HCT116 (cell line): ENCODE results near the gene ADCY2. TPM values are rescaled to one million over a fixed set of nuclear protein-coding genes. Genes with fewer than 3 reads are reported as not detected.

Source experiments
- ATAC-seq: fragments of 200-7000 bp; cut with Tn5 transposase; 2 replicates; pipeline ENCODE4 v1.9.1; 2020; ENCODE audit warnings: mild to moderate bottlenecking, moderate library complexity
- BruUV-seq: library from RNA; stranded (reverse); fragments of 400-500 nt; replicated peaks from 2 replicates; lab custom pipeline; 2021; lab: Mats Ljungman, UMichigan
- CTCF ChIA-PET: fragments of 300-600 bp; sonication (Branson Sonifier 250); formaldehyde crosslinking; loops from one replicate; lab custom pipeline; 2021; ENCODE audit warnings: antibody characterized with exemption; lab: Charles Lee
- POLR2A ChIA-PET: fragments of 300-600, 350-600 bp; sonication (Branson Sonifier 250); formaldehyde crosslinking; loops from one replicate; lab custom pipeline; 2021; ENCODE audit warnings: antibody characterized with exemption; lab: Charles Lee
- RAD21 ChIA-PET, 2 experiments: fragments of 300-600 bp; sonication (Branson Sonifier 250); formaldehyde crosslinking; loops; one replicate each; lab custom pipeline; 2023; ENCODE audit warnings: low total read pairs in 2 of 2; ENCODE audit not compliant: uncharacterized antibody in 2 of 2, unreplicated experiment in 2 of 2, low non-redundant PET in 1 of 2; lab: Charles Lee
- DNase-seq: peaks from one replicate; pipeline ENCODE4 v3.0.0-alpha.2; 2010; ENCODE audit warnings: low read depth, low spot score
- H2AFZ ChIP-seq: fragments of 200-600 bp; shearing (Covaris generic), sonication (generic); 2 replicates; pipeline ENCODE4 v1.6.1; 2017; ENCODE audit warnings: low read depth, mixed run types, mixed read lengths, antibody characterized with exemption, low read length; ENCODE audit not compliant: poor library complexity, severe bottlenecking
- H3K27ac ChIP-seq: 2 replicates; pipeline ENCODE4 v1.5.1; 2012; ENCODE audit warnings: low read depth, low read length
- H3K27me3 ChIP-seq: fragments of 200-600 bp; sonication (generic); 2 replicates; pipeline ENCODE4 v1.6.1; 2016; ENCODE audit warnings: mixed run types, low read length, mixed read lengths; ENCODE audit not compliant: insufficient read depth
- H3K36me3 ChIP-seq, 2 experiments: fragments of 200-500 bp in 1 of 2; fragments of 200-600 bp in 1 of 2; sonication (Bioruptor generic) in 1 of 2; sonication (generic) in 1 of 2; 2 replicates each; pipeline versions ENCODE4 v1.5.1 to v1.6.1; 2014 to 2016; ENCODE audit warnings: low read length in 2 of 2, inconsistent platforms in 1 of 2, mixed read lengths in 1 of 2, mixed run types in 1 of 2; ENCODE audit not compliant: insufficient read depth in 2 of 2, control insufficient read depth in 1 of 2
- H3K4me1 ChIP-seq, 2 experiments: fragments of 200-600 bp in 1 of 2; sonication (generic) in 1 of 2; 2 replicates each; pipeline versions ENCODE4 v1.5.1 to v1.6.1; 2012 to 2017; ENCODE audit warnings: low read length in 2 of 2, inconsistent platforms in 1 of 2, mild to moderate bottlenecking in 1 of 2, mixed read lengths in 1 of 2, mixed run types in 1 of 2, moderate library complexity in 1 of 2; ENCODE audit not compliant: insufficient read depth in 2 of 2, control insufficient read depth in 1 of 2
- H3K4me2 ChIP-seq: fragments of 200-600 bp; sonication (generic); 2 replicates; pipeline ENCODE4 v1.6.1; 2017; ENCODE audit warnings: mixed run types, low read length, mixed read lengths
- H3K4me3 ChIP-seq, 2 experiments: fragments of 200-600 bp in 1 of 2; sonication (generic) in 1 of 2; replicated peaks in 1 of 2; 2 replicates each; pipeline ENCODE4 v1.5.1; 2011 to 2016; ENCODE audit warnings: low read length in 2 of 2, control low read depth in 1 of 2, low read depth in 1 of 2, mild to moderate bottlenecking in 1 of 2, mixed read lengths in 1 of 2, mixed run types in 1 of 2
- H3K79me2 ChIP-seq: fragments of 200-600 bp; sonication (generic); 2 replicates; pipeline ENCODE4 v1.6.1; 2017; ENCODE audit warnings: mild to moderate bottlenecking, mixed run types, low read length, moderate library complexity, mixed read lengths; ENCODE audit not compliant: insufficient read depth
- H3K9ac ChIP-seq: fragments of 200-600 bp; sonication (generic); 2 replicates; pipeline ENCODE4 v1.6.1; 2016; ENCODE audit warnings: low read length, mixed read lengths
- H3K9me2 ChIP-seq: fragments of 200-600 bp; sonication (generic), shearing (Covaris generic); 2 replicates; pipeline ENCODE4 v1.6.1; 2017; ENCODE audit warnings: mixed run types, mild to moderate bottlenecking, moderate library complexity; ENCODE audit not compliant: insufficient read depth
- H3K9me3 ChIP-seq, 2 experiments: fragments of 200-500 bp in 1 of 2; fragments of 200-600 bp in 1 of 2; sonication (Bioruptor generic) in 1 of 2; sonication (generic) in 1 of 2; 2 replicates each; pipeline ENCODE4 v1.6.1; 2014 to 2017; ENCODE audit warnings: low read length in 2 of 2, mixed read lengths in 2 of 2, inconsistent platforms in 1 of 2, low read depth in 1 of 2, mild to moderate bottlenecking in 1 of 2, mixed run types in 1 of 2, moderate library complexity in 1 of 2; ENCODE audit not compliant: control insufficient read depth in 1 of 2, insufficient read depth in 1 of 2
- H4K20me1 ChIP-seq: fragments of 200-600 bp; sonication (generic), shearing (Covaris generic); 2 replicates; pipeline ENCODE4 v1.6.1; 2017; ENCODE audit warnings: mixed run types, mild to moderate bottlenecking, moderate library complexity; ENCODE audit not compliant: insufficient read depth
- ATF3 ChIP-seq: IDR thresholded peaks from 2 replicates; pipeline ENCODE4 v1.6.1; 2012
- CBX3 ChIP-seq: IDR thresholded peaks from 2 replicates; pipeline ENCODE4 v1.6.1; 2012; ENCODE audit warnings: low read depth
- CEBPB ChIP-seq: IDR thresholded peaks from 2 replicates; pipeline ENCODE4 v1.6.1; 2012; ENCODE audit warnings: low read depth
- EZH2phosphoT487 ChIP-seq: fragments of 200-600 bp; IDR thresholded peaks from 2 replicates; pipeline ENCODE4 v1.6.1; 2018; ENCODE audit warnings: antibody characterized with exemption, borderline replicate concordance
- FOSL1 ChIP-seq: IDR thresholded peaks from 2 replicates; pipeline ENCODE4 v1.6.1; 2012; ENCODE audit warnings: low read depth
- JUND ChIP-seq: IDR thresholded peaks from 2 replicates; pipeline ENCODE4 v1.6.1; 2012
- MAX ChIP-seq: IDR thresholded peaks from 2 replicates; pipeline ENCODE4 v1.6.1; 2012
- POLR2A ChIP-seq: IDR thresholded peaks from 2 replicates; pipeline ENCODE4 v1.7.0; 2011; ENCODE audit warnings: borderline replicate concordance; ENCODE audit not compliant: insufficient read depth, insufficient read length; ENCODE audit errors: extremely low read depth
- POLR2AphosphoS5 ChIP-seq: IDR thresholded peaks from 2 replicates; pipeline ENCODE4 v1.6.1; 2011; ENCODE audit warnings: mild to moderate bottlenecking, low read depth, low read length, moderate library complexity
- SIN3A ChIP-seq: IDR thresholded peaks from 2 replicates; pipeline ENCODE4 v1.6.1; 2012; ENCODE audit warnings: low read depth
- SP1 ChIP-seq: IDR thresholded peaks from 2 replicates; pipeline ENCODE4 v1.6.1; 2012; ENCODE audit warnings: low read depth
- SRF ChIP-seq: IDR thresholded peaks from 2 replicates; pipeline ENCODE4 v1.6.1; 2012; ENCODE audit warnings: low read depth
- YY1 ChIP-seq: IDR thresholded peaks from 2 replicates; pipeline ENCODE4 v1.6.1; 2011; ENCODE audit warnings: low read length, low read depth, moderate library complexity, mild to moderate bottlenecking; ENCODE audit not compliant: insufficient replicate concordance; ENCODE audit errors: extremely low read depth
- ZFX ChIP-seq: fragments of 450-650 bp; IDR thresholded peaks from 2 replicates; pipeline ENCODE4 v1.6.1; 2017
- ZNF274 ChIP-seq: fragments of 200-500 bp; sonication (Bioruptor generic); IDR thresholded peaks from 2 replicates; pipeline ENCODE4 v1.6.1; 2014; ENCODE audit warnings: mild to moderate bottlenecking, low read depth, low read length, inconsistent platforms
- intact Hi-C: fragments of 100-400 bp; cut with micrococcal nuclease; formaldehyde crosslinking; loops from 2 replicates; pipeline ENCODE4 v1.10.0; 2022
- total RNA-seq: library from RNA; stranded (reverse); gene quantifications from one replicate; pipeline ENCODE4 v1.2.1, GENCODE V29; 2021; ENCODE audit not compliant: unreplicated experiment
- TF ChIP-seq, protein P1 (sequence below): IDR thresholded peaks from 2 replicates; pipeline ENCODE4 v1.6.1; 2011; ENCODE audit warnings: mild to moderate bottlenecking, low read length, moderate library complexity; ENCODE audit not compliant: insufficient replicate concordance; ENCODE audit errors: extremely low read depth

ADCY2 gene
- total RNA-seq, 1 experiment from 2014 or later, result 0.15 TPM

DNA sequence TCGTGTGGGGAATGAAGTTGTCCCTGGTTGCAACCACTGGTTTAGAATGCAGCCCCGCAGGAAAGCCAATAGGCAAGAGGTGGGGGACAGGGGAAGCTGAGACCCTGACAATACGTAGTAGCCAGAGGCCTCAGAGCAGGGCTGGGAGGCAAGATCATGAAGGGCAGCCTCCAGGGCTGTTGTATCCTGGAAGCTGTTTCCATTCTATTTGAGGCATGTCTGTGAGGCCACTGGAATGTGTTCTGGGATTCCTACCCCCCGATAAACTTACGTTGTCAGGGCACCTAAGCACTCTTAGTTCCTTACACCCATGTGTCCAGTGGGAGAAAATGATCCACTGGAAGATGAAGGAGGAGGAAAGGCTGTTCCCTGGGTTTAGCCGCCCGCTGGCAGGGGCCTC lies 277.7 kb downstream of the ADCY2 start:
- DNase-seq (no peak), ATAC-seq (no peak)
- Histone ChIP-seq H3K9me3 (peaks cover 0 to 5% of the 10 kb centered on the region in 2 experiments; a peak in 1 of 4 replicates), H3K27ac (no peak overlapping the region), H3K4me3 (no peak overlapping the region), H2AFZ (no peak overlapping the region), H3K79me2 (no peaks in the 10 kb centered on the region), H3K36me3 (no peaks in the 10 kb centered on the region), H3K4me2 (no peak overlapping the region), H3K4me1 (no peaks in the 10 kb centered on the region), H3K27me3 (no peaks in the 10 kb centered on the region), H3K9ac (no peak overlapping the region), H3K9me2 (no peaks in the 10 kb centered on the region), H4K20me1 (no peaks in the 10 kb centered on the region)
- ChIA-PET CTCF (no interaction called here), POLR2A (no interaction called here), RAD21 (no interaction called here)
- TF ChIP-seq SIN3A, result no peak
- no peak for TF ChIP-seq SP1
- TF ChIP-seq ZFX, result no peak
- no peak for TF ChIP-seq YY1
- no peak for TF ChIP-seq ZNF274
- TF ChIP-seq JUND, result no peak
- TF ChIP-seq MAX, result no peak
- TF ChIP-seq, protein P1, sequence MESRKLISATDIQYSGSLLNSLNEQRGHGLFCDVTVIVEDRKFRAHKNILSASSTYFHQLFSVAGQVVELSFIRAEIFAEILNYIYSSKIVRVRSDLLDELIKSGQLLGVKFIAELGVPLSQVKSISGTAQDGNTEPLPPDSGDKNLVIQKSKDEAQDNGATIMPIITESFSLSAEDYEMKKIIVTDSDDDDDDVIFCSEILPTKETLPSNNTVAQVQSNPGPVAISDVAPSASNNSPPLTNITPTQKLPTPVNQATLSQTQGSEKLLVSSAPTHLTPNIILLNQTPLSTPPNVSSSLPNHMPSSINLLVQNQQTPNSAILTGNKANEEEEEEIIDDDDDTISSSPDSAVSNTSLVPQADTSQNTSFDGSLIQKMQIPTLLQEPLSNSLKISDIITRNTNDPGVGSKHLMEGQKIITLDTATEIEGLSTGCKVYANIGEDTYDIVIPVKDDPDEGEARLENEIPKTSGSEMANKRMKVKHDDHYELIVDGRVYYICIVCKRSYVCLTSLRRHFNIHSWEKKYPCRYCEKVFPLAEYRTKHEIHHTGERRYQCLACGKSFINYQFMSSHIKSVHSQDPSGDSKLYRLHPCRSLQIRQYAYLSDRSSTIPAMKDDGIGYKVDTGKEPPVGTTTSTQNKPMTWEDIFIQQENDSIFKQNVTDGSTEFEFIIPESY, result no peak
- no peak for TF ChIP-seq SRF
- TF ChIP-seq POLR2A, result no peak
- no peak for TF ChIP-seq ATF3
- TF ChIP-seq CBX3, result no peak
- TF ChIP-seq EZH2phosphoT487, result no peak
- TF ChIP-seq FOSL1, result no peak
- no peak for TF ChIP-seq CEBPB
- TF ChIP-seq POLR2AphosphoS5, result no peak
- no TSS peak for BruUV-seq
- intact Hi-C loops, result no loop called here
